GM21619 (cell line): ENCODE measurements around the gene SIDT1.

Source experiments
- ATAC-seq: cut with Tn5 transposase; IDR thresholded peaks from one replicate; pipeline ENCODE4 v1.9.1; 2021; ENCODE audit not compliant: unreplicated experiment

The SIDT1 gene

DNA sequence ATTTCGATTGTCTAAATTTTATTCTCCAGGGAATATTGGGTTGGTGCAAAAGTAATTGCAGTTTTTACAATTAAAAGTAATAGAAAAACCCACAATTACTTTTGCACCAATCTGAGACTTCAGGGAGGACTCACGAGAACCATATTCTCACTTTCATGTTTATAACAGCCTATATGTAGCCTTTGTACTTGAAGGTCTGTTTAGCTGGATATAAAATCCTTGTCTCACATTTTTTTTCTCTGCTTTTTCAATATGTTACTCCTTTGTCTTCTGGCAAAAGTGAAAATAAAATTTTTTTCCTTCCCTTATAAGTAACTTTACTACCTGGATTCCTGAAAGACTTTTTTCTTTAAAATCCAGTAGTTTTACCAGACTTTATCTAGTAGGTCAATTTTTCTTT lies 9.2 kb downstream of the SIDT1 start:
- ATAC-seq, result no peak

DNA sequence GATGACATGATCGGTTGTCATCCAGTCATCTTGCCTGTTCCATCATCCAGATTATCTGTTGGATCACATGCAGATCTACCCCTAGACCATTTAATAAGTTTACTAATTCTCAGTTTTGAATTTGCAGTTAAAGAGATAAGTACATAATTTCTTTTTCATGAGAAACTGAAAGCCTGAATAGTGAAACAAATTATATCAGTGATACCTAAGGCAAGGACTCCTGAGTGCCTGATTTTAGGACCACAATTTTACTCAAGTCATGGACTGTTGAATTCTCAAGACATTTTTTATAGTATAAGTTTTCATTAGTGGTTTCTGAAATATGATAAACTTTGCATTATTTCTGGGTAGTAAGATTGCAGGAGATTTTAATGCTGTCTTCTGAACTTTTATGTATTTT lies 13.2 kb downstream of the SIDT1 start:
- ATAC-seq, result no peak

DNA sequence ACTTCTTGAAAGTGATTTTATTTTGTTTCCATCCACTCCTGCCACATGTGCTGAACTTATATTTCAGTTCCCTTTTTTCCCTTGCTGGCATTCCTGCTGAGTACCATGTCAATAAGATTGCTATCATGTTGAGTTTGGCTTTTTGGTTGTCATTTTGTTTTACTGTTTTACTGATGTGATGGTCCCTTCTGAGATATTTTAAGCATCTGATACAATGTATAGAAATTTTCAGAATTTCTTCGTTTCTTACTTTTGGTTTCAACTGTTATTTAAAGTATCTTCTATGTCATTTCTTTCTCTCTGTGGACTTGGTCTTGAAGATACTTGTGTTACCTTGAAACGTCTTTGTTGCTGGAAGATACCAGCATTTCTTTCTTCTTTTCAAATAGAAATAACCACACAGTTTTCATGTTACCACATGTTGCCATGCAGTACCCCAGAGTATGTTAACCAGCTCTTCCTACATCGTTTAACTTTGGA lies 14.1 kb downstream of the SIDT1 start:
- peak; percentile 83 for ATAC-seq

DNA sequence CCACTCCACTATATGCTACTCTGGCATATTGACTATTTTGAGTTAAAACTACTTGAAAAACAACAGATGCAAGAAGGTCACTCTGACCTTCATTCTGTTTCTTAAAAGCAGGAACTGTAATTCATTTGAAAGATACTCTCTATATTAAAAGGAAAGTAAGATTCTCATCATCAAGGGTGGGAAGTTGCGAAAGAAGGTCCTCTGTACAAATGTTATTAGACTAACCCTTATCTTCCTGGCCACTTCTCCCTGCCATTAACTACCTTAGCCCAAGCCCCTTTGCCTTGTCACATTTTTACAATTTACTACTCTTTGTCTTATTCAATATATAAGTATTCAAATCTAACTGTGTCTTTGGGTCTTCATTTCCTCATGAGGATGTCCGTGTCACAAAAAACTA lies 16.1 kb downstream of the SIDT1 start:
- ATAC-seq, result no peak

DNA sequence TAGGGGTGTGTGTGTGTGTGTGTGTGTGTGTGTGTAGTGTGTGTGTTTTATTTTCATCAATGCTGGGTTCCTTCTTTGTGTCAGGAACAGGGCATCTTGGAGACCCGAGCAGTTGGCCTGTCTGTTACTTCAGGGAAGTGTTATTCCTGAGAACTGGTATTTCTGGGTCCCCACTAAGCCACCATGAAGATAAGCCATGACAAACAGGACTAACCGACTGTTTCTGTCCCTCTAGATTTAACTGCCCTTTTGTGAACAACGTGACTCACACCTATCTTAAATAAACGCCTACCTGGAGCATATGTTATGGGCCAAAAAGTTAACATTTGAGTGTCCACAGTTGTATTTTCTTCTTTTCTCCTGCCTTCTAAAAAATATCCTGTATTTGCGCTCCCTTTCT lies 19.5 kb downstream of the SIDT1 start:
- no peak for ATAC-seq

DNA sequence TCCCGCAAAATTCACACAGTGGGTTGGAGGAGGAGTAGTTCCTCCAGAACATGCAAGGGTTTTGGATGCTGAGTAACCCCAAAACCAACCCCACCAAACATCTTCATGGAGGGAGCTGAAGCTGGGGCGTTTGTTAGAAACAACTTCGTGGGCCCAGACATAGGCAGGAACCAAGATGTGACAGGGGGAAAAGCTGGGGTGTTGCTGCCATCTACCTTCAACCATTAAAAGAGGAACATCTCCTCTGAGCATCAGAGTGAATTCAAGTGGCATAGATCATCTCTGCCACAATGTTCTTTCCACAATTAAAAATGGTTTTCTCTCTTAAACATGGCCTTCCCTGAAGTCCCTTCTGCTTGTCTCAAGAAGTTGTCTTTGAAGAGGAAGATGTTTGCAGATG lies 20.5 kb downstream of the SIDT1 start:
- no peak for ATAC-seq

DNA sequence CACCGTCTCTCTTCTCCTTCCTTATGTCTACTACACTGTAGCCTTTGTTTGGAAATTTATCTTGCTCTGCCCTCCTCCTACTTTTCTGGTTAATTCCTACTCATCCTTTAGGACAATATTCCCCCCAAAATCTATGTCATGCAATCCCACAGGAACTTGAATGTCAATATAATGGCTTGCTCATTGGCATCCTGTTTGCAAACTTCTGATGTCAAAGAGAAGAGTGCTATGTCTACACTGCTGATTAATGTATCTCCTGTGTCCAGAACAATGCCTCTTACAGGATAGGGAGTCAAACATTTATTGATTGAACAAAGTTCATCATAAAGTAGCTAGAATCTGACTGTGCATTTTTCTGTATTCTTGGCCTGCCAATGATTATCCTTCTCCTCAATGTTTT lies 22.8 kb downstream of the SIDT1 start:
- ATAC-seq, result no peak

DNA sequence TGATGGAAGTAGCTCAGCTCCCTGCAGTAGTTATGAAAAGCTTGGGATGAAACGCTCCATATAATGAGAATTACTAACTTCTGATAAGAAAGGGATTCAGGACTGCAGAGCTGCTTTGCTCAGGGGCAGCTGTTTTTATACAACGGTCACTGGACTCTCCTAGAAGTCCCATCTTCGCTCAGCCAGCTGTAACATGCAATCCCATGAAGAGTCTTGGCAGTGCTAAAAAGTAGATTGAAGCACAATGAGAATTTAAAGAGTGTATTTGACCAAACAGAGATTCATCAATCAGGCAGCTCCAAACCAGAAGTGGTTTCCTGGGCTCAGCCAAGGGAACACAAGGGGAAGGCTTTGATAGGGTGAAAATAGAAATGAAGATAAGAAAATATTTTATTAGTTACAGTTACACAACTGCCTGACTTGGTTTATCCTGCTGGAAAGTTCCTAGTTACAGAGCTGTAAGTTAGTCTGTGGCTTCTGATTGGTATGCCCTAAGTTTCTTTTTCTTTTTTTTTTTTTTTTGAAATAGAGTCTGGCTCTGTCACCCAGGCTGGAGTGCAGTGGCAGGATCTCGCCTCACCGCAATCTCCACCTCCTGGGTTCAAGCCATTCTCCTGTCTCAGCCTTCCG lies 24.1 kb downstream of the SIDT1 start:
- ATAC-seq, result no peak

DNA sequence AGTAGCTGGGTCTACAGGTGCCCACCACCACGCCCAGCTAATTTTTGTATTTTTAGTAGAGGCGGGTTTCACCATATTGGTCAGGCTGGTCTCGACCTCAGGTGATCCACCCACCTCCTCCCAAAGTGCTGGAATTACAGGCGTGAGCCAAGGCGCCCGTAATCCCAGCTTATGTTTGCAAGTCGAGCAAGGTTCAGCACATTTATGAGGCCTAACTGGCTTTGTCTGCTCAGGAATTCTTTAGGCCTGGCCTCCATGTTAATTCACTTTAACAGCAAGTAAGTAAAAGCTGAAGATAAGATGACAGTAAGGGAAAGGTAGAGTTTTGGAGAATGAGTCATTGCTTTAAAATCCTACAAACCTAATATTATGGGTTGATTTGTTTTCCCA lies 24.6 kb downstream of the SIDT1 start:
- no peak for ATAC-seq

DNA sequence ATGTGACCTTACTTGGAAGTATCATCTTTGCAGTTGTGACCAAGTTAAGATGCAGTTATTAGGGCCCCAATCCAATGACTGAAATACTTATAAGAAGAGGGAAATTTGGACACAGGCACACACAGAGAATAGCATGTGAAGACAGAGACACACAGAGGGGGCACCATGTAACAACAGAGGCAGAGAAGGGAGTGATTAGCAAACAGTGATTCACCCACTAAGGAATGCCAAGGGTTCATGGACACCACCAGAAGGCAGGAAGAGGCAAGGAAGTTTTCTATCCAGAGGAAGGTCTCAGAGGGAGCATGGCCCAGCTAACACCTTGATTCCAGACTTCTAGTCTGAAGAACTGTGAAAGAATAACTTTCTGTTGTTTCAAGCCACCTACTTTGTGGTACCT lies 25.0 kb downstream of the SIDT1 start:
- no peak for ATAC-seq

DNA sequence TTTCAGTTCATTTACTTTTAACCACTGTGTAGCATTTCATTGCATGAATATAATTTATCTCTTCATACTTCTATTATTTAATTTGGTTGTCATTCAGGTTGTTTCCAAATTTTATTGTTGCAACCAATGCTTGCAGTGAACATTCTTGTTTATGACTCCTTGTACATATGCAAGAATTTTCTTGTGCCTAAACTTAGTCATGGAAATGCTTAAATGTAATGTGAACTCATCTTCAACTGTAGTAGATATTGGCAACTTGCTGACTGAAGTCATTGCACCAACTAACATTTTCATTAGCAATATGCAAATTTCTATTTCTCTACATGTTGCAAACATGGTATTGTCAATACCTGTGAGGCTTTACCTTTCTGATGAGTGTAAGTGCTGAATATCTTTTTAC lies 26.7 kb downstream of the SIDT1 start:
- ATAC-seq, result no peak

DNA sequence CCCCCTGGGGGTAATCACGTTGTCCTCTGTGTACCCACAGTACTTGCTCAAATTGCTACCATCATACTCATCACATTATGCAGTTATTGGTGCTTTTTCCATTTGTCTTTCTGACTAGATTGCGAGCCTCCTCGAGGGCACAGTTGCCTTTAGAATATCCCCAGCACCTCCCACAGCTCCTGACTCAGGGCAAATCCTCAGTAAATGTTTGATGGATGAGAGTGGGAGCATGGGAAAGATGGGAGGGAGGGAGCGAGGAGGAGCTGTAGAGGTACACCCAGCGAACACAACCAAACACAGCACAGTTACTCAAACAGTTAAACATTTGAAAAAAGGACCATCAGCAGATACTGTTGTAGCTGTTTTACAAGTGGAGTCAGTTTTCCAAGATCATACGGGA lies 27.9 kb downstream of the SIDT1 start:
- no peak for ATAC-seq

DNA sequence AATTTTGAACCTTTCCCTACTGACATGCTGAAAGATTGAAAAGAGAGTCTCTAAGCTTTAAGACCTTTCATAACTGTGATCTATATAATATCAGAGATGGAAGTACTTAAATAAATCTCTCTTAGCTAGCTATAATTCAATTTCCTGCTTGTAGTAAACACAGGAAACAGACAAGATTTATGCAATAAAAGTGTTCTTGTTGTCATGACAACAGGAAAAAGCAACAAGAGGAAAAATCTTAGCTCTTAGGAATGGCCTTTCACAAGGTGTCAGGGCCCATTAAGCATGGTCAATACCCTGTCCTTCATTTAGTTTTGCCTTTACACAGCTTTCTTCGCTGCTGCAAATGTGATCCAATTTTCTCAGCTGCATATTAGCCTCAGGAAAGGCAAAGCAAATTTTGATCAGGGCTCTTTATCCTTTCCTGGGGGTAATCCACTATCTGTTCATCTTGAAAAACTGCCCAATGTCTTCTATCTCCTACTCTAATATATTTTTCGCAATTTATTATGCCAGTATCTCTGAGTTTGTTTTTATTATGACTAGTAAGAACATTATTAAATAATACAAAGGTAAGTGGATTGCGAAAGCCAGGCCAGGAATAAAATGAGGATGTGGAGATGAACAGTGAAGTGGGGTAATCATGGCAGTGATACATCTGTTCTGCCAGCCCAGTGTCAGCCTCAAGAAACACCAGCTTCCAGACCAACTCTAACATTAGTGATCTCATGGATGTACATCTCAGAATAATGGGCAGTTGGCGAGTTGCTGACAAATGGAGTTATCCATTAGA lies 28.7 kb downstream of the SIDT1 start:
- ATAC-seq, result no peak

DNA sequence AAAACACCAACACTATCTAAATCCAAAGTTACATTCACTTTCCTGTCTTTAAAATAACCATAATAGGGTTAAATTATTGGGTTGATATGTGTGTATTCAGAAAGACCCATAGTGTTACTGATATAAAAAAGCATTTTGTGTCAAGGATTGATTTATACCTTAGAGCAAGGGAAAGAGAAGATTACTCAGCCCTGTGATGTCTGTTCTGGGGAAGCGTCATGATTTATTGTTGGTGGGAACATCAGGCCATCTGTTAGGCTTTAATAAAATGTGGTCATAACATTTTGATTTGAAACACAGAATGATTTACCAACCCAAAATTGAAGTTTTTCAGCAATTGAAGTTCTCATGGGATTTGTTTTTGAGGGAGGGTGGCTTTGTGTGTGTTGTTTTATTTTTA lies 33.2 kb downstream of the SIDT1 start:
- no peak for ATAC-seq

DNA sequence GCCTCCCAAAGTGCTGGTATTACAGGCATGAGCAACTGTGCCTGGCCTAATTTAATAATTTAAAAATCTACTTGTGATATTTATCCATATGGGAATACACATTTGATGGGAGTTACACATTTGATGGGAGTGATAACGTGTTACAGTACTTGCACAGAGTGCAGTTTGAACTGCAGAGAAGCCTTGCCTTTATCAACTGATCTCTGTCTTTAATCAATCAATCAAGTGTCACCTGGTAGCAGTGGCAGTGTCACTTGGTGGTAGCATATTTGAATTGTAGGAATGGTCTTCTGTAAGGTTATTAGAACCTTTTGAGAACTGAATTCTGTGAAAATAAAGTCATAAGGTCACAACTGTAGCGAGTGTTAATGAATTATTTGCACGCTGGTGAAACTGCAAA lies 37.8 kb downstream of the SIDT1 start:
- ATAC-seq, result no peak

DNA sequence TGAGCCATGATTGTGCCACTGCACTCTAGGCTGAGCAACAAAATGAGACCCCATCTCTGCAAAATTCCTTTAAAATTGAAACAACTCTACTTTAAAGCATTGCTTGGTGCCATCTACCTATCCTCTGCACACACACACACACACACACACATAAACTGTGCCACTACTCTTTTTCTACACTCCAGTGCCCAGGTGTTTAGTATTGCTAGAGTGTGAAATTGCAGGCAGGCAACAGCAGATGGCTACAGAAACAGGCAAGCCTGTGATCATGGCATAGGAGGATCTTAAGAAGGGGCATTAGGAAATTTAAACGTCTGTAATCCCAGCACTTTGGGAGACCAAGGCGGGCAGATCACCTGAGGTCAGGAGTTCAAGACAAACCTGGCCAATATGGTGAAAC lies 39.0 kb downstream of the SIDT1 start:
- ATAC-seq, result no peak

DNA sequence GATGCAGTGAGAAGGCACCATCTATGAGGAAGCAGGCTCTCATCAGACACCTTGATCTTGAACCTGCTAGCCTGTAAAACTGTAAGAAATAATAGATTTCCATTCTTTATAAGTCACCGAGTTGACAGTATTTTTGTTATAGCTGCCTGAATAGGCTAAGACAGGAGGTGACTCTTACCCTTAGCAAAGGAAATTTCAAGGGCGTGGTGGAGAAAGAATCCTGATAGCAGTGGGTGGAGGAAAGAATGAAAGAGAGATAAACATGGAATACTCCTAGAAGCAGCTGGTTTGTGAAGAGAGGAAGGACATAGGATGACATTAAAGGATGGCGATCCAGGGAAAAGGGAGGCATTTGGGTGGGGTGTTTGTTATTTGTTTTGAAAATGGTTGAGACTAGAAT lies 41.4 kb downstream of the SIDT1 start:
- no peak for ATAC-seq

DNA sequence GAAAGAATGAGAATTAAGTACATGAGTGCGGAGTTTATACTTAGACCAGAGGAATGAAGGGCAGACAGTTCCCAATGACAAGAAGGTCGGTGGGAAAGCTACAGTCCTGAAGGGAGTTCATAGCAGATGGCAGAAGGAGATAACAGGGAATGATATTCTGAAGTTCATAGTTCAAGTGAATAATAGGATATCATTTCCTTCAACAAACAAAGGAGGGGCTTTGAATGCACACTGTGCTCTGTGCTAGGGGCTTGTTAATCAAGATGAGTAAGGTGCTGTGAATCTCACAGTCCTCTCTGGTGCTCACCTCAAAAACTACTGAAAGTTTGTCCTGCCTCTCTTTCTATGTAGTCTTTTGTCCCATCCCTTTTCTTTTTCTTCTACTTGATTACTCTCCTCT lies 41.9 kb downstream of the SIDT1 start:
- ATAC-seq, result no peak

DNA sequence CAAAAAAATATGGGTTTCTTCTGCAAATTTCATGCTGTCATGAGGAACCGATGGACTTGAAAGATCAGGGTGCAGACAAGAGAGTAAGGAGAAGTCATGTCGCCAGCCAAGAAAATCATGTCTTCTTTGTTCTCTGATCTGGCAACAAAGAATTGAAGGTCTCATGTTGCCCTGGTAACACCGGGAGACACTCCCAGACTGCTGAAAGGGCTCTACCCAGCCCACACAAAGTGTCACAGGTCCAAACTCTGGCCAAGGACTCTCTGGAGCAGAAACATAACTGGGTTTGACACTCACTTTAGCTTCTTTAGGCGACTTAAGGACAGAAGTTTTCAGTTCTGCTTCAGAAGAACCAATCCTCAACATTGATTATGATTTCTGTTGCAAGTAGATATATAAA lies 42.9 kb downstream of the SIDT1 start:
- no peak for ATAC-seq

DNA sequence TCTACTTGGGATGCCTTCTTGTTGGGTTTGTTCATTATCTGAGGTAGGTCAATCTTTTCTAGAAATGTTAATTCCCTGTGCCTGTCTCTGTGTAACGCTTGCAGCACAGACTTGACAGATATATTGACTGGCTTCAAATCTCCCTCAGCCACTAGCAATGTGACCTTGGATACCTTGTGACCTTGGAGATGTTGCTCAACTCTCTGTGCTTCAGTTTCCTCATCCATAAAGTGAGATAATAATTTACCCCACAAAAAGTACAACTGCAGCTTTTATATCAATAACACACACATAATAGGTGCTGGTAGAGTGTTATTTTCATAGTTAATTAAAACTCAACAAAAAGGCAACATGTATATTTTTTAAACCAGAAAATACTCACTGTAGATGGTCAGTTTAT lies 52.9 kb downstream of the SIDT1 start:
- ATAC-seq, result no peak

DNA sequence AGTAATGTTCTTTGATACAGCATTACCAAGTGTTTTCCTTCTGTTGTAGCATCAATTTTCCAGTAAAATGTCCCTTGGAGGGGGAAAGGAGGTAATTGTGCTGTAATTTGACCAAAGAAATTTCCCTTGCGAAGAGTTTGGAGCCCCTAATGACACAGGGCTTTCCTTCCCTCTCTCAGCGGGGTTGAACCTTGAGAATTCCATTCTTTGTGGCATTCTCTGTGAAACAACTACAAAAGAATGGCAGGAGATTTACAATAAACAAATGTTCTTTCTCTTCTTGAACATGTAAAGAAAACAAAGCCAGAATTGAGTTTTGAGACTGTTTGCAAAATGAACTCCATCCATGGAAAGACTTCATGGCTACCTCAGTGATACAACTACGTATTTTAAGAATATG lies 53.4 kb downstream of the SIDT1 start:
- ATAC-seq, result no peak

DNA sequence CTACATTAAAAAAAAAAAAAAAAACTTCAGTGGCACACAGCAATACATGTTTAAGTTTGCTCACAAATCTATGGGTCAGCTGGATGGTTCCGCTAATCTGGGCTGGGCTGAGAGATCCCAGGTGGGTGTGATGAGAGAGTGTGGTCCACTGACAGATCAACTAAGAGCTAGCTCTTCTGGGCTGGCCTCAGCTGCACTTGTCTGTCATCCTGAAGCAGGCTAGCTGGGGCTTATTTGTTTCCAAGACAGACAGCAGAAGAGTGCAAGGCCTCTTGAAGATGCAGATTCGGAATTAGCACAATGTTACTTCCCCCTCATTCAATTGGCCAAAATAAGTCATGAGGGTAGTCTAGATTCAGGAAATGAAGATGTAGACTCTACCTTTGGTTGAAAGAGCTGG lies 56.5 kb downstream of the SIDT1 start:
- ATAC-seq, result no peak

DNA sequence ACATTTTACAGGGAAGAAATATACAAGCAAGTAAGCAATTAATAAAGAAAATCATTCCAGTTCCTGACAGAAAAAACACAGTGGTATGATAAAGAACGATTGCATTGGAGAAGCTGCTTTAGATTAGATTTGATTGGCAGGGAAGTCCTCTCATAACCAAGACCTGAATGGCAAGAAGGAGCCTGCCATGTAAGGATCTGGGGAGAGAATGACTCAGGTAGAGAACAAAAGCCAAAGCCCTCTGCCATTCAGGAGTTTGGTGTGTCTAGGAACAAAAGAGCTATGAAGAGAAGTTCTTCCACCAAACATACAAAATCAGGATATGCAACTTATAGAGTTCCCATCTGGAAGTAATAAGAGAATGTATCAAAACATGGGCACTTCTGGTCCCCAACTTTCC lies 57.6 kb downstream of the SIDT1 start:
- ATAC-seq, result no peak
